ENCODE data around the gene DNLZ. TPM values are rescaled to one million over a fixed set of nuclear protein-coding genes. Genes with fewer than 3 reads are reported as not detected.
A peak's percentile ranks its signal among the peaks of the same experiment; 100 is the strongest.

Gene DNLZ
- total and polyA plus RNA-seq, 2 of the 4 experiments (the other 2 are of a cell fraction): 2.0 to 11.4 TPM

- Histone ChIP-seq H3K18ac (ENCODE audit: low read depth, low read length) (peak overlapping the region; percentile 97), H2BK120ac (ENCODE audit: low read depth, low read length) (peak overlapping the region; percentile 100)
- CTCF ChIA-PET: interaction anchor here (0.7 to 1.4 kb wide), 3 partner anchors 14 to 36 kb away, joined by 3 read pairs; no protein-coding TSS in a partner anchor
Measured at GRCh38 chr9:136326761-136327303, 36.7 kb downstream of the DNLZ start.

More at GRCh38 chr9:136326761-136327303, 36.7 kb downstream of the DNLZ start:
- Histone ChIP-seq H4K8ac (ENCODE audit: low read depth in 2 of 2, low read length in 2 of 2) (peak overlapping the region; percentile 97 to 99), H4K5ac (ENCODE audit: low read depth, low read length) (peak overlapping the region; percentile 98), H3K9me3 (ENCODE audit: control insufficient read depth, insufficient read depth, low read length) (no peaks in the 10 kb centered on the region), H3K9me1 (ENCODE audit: insufficient read depth, low read length) (peaks cover 5% of the 10 kb centered on the region), H2BK5ac (ENCODE audit: low read depth, low read length, poor library complexity, severe bottlenecking) (peak overlapping the region; percentile 99), H3K4me1 (ENCODE audit: control insufficient read depth, insufficient read depth, low read length) (peaks cover 33% of the 10 kb centered on the region), H3K14ac (replicated peaks; ENCODE audit: low read depth, low read length) (peak overlapping the region; percentile 99), H2AK9ac (replicated peaks; ENCODE audit: low read depth, low read length, poor library complexity) (peak overlapping the region; percentile 100), H2BK15ac (ENCODE audit: low read depth, low read length) (peak overlapping the region; percentile 99; the same call in 2 of the 3 replicates), H2AK5ac (ENCODE audit: low read depth, low read length) (peak overlapping the region; percentile 100), H3K27ac (ENCODE audit: insufficient read depth, low read length) (peak overlapping the region; percentile 97), H2AFZ (replicated peaks; ENCODE audit: low read length, poor library complexity) (peak overlapping the region; percentile 85), H3K4ac (ENCODE audit: low read depth, low read length) (peak overlapping the region; percentile 100), H4K20me1 (ENCODE audit: insufficient read depth, low read length) (peaks cover 36% of the 10 kb centered on the region), H3K27me3 (ENCODE audit: control insufficient read depth, insufficient read depth, low read length) (no peaks in the 10 kb centered on the region), H3K4me3 (ENCODE audit: insufficient read depth, low read depth, low read length) (no peak overlapping the region), H4K91ac (ENCODE audit: insufficient read depth, low read depth, low read length) (peak overlapping the region; percentile 99), H3K23ac (ENCODE audit: low read depth, low read length) (peak overlapping the region; percentile 98), H3K56ac (ENCODE audit: extremely low read depth, insufficient read depth, low read length) (peak overlapping the region; percentile 96), H3K4me2 (ENCODE audit: low read depth, low read length) (peak overlapping the region; percentile 37), H3K36me3 (ENCODE audit: control insufficient read depth, insufficient read depth, low read length) (peaks cover 8% of the 10 kb centered on the region; the same call in 1 of the 2 replicates), H3K79me1 (ENCODE audit: low read depth in 1 of 2, low read length in 2 of 2) (peaks cover 3 to 25% of the 10 kb centered on the region in 2 experiments; a peak in 1 of 4 replicates), H2BK20ac (ENCODE audit: low read depth, low read length) (peak overlapping the region; percentile 96), H3K9ac (ENCODE audit: low read depth, low read length) (peak overlapping the region; percentile 65)
- POLR2A ChIA-PET (ENCODE audit: unreplicated experiment): no interaction called here
- intact Hi-C loops (cut with micrococcal nuclease) (loop anchor here (5.0 kb wide), 1 partner anchor 75 kb away; the partner anchor contains the start of gene SNAPC4), dilution Hi-C loops (cut with HindIII; ENCODE audit: low sequenced_read_pairs, unreplicated experiment) (no loop called here), in situ Hi-C loops (cut with MboI; ENCODE audit: low sequenced_read_pairs) (no loop called here)
- BruUV-seq (replicated peaks): no TSS peak
- peak; percentile 0 for ATAC-seq (ENCODE audit: low read depth)
- no CpG with 5 or more reads among the region's 17 CpGs for WGBS, 2 experiments (ENCODE audit: extremely low coverage in 2 of 2, insufficient read length in 1 of 2)
- TF ChIP-seq NFE2L2 (IDR thresholded peaks at IDR 0.05; ENCODE audit: low read depth, low read length): no peak
- no peak for TF ChIP-seq FOS (IDR thresholded peaks at IDR 0.05; ENCODE audit: low read depth, low read length)
- TF ChIP-seq CHD1 (IDR thresholded peaks at IDR 0.05; ENCODE audit: low read depth, low read length): no peak
- no peak for TF ChIP-seq BHLHE40 (IDR thresholded peaks at IDR 0.05; ENCODE audit: low read depth, low read length)
- no peak for TF ChIP-seq CEBPB (IDR thresholded peaks at IDR 0.05; ENCODE audit: low read depth, low read length)
- TF ChIP-seq RAD21 (IDR thresholded peaks at IDR 0.05; ENCODE audit: low read length): no peak
- no peak for TF ChIP-seq CTCF (conservative IDR thresholded peaks at IDR 0.05; ENCODE audit: low read depth, low read length)
- no peak for TF ChIP-seq MXI1 (IDR thresholded peaks at IDR 0.05; ENCODE audit: borderline replicate concordance, low read depth, low read length)
- TF ChIP-seq SMC3 (IDR thresholded peaks at IDR 0.05; ENCODE audit: low read depth, low read length): no peak
- no peak for TF ChIP-seq MAZ (IDR thresholded peaks at IDR 0.05; ENCODE audit: borderline replicate concordance, low read depth, low read length)
- no peak for DNase-seq
